GM19455 (cell line): ENCODE data around the gene UPF3B.
"Not testable (repeated sequence)": the region's sequence is repeated elsewhere in the genome, so short reads cannot be mapped to it uniquely, and the experiment has no call there.

Experiments
- ATAC-seq: cut with Tn5 transposase; IDR thresholded peaks from one replicate; pipeline ENCODE4 v1.9.1; 2021; ENCODE audit not compliant: unreplicated experiment

Gene UPF3B

DNA sequence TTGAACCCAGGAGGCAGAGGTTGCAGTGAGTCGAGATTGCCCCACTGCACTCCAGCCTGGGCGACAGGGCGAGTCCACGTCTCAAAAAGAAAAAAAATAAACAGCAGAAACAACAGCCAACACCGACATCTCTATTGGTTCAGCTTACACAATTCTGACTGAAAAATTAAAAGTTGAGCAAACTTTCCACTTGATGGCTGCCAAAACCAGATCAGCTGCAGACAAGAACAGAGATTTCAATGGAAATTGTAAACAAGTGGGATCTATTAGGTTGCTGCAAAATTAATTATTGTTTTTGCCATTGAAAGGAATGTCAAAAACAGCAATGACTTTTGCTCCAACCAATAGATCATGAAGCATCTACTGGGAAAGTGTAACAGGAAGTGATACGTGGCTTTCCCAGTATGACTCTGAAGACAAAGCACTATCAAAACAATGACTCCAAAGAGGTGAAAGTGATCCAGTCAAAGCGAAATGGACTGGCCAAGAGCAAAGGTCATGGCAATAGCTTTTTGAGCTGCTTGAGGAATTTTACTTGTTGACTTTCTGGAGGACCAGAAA lies 26.3 kb downstream of the UPF3B start:
- no peak for ATAC-seq

DNA sequence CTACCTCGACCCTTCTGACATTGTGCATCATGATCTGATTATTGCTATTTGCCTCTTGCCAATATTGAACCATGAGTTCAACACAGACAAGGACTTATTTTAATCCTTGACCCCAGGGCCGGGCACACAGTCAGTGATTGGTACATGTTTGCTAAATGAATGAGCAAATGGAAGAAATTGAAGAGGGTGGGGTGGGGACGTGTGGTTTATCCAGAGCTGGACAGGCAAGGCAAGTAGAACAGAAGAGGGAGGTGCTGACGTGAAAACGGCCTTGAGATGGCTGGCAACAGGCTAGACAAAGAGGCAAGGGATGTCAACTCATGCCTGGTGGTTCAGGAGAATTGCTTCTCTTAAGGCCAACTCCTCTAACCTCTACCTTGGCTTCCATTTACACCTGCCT lies 28.5 kb downstream of the UPF3B start:
- ATAC-seq = not testable (repeated sequence)

DNA sequence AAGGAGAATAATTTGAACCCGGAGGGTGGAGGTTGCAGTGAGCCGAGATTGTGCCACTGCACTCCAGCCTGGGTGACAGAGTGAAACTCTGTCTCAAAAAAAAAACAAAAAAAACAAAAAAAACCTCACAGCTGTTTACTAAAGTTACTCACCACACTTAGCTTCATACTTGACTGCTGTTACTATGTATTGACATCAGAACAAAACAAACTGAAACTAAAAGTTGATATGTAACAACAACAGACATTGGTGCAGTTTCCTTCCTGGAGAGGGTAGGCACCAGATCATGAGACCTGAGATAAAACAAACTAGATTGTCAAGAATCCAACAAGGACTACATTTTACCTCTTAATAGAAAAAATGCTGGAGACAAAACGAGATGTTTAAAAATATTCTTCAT lies 31.1 kb downstream of the UPF3B start:
- ATAC-seq = peak; percentile 94

DNA sequence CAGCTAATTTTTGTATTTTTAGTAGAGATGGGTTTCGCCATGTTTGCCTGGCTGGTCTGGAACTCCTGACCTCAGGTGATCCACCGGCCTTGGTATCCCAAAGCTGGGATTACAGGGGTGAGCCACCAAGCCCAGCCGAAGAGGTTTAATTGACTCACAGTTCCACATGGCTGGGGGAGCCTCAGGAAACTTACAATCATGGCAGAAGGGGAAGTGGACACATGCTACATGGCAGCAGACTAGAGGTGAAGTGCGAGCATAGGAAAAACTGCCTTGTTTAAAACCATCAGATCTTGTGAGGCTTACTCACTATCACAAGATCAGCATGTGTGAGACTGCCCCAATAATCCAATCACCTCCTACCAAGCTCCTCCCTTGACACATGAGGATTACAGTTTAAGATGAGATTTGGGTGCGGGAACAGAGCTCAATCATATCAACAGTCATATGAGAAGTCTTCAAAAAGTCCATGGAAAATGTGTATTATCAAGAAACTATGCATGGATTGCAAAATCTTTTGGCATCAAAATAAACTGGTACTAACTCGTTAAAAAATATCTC lies 35.6 kb downstream of the UPF3B start:
- ATAC-seq = no peak

DNA sequence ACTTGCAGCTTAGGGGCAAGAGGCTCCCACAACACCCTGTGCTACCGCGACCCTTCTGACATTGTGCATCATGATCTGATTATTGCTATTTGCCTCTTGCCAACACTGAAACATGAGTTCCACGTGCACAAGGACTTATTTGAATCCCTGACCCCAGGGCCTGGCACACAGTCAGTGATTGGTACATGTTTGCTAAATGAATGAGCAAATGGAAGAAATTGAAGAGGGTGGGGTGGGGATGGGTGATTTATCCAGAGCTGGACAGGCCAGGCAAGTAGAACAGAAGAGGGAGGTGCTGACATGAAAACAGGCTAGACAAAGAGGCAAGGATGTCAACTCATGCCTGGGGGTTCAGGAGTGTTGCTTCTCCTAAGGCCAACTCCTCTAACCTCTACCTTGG lies 36.5 kb downstream of the UPF3B start:
- no peak for ATAC-seq

DNA sequence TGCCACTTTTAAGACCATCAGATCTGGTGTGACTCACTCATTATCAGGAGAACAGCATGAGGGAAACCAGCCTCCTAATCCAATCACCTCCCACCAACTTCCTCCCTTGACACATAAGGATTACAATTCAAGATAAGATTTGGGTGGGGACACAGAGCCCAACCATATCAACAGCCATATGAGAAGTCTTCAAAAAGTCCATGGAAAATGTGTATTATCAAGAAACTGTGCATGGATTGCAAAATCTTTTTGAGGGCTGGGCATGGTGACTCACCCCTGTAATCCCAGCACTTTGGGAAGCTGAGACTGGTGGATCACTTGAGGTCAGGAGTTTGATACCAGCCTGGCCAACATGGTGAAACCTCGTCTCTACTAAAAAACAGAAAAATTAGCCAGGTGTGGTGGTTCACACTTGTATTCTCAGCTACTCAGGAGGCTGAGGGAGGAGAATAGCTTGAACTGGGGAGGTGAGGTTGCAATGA lies 43.5 kb downstream of the UPF3B start:
- ATAC-seq = no peak

DNA sequence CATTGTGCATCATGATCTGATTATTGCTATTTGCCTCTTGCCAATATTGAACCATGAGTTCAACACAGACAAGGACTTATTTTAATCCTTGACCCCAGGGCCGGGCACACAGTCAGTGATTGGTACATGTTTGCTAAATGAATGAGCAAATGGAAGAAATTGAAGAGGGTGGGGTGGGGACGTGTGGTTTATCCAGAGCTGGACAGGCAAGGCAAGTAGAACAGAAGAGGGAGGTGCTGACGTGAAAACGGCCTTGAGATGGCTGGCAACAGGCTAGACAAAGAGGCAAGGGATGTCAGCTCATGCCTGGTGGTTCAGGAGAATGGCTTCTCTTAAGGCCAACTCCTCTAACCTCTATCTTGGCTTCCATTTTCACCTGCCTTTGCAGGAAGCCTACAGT lies 44.3 kb downstream of the UPF3B start:
- ATAC-seq = not testable (repeated sequence)

DNA sequence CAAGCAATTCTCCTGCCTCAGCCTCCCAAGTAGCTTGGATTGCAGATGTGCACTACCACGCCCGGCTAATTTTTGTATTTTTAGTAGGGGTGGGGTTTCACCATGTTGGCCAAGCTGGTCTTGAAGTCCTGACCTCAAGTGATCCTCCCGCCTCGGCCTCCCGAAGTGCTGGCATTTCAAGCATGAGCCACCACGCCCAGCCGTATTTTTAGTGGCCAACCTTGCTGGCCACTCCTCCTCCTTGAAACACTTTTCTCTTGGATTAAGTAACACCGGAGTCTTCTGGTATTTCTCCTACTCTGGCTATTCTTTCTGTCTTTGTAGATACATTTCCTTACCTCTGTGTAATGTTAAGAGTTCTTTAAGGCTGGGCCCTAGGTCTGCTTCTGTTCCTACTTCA lies 50.2 kb downstream of the UPF3B start:
- ATAC-seq = no peak

DNA sequence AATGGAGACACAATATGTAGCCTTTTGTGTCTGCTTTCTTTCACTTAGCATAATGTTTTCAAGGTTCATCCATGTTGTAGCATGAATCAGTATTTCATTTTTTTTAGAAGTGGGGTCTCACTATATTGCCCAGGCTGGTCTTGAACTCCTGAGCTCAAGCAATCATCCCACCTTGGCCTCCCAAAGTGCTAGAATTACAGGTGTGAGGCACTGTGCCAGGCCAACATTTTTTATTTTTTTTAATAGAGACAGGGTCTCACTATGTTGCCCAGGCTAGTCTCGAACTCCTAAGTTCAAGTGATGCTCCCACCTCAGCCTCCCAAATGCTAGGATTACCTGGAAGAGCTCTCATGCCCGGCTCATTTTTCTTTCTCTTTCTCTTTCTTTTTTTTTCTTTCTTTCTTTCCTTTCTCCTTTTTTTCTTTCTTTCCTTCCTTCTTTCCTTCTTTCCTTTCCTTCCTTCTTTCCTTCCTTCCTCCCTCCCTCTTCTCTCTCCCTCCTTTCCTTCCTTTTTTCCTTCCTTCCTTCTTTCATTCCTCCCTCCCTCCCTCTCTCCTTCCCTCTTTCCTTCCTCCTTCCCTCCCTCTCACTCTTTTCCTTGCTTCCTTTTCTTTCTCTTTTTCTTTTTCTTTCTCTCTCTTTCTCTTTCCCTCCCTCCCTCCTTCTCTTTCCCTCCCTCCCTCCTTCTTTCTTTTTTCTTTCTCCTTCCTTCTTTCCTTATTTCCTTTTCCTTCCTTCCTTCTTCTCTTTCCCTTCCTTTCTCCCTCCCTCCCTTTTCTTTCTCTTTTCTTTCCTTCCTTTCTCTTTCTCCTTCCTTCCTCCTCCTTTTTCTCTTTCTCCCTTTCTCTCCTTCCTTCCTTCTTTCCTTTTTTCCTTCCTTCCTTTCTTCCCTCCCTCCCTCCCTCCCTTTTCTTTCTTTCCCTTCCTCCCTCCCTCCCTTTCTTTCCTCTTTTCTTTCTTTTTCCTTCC lies 51.2 kb downstream of the UPF3B start:
- no peak for ATAC-seq

DNA sequence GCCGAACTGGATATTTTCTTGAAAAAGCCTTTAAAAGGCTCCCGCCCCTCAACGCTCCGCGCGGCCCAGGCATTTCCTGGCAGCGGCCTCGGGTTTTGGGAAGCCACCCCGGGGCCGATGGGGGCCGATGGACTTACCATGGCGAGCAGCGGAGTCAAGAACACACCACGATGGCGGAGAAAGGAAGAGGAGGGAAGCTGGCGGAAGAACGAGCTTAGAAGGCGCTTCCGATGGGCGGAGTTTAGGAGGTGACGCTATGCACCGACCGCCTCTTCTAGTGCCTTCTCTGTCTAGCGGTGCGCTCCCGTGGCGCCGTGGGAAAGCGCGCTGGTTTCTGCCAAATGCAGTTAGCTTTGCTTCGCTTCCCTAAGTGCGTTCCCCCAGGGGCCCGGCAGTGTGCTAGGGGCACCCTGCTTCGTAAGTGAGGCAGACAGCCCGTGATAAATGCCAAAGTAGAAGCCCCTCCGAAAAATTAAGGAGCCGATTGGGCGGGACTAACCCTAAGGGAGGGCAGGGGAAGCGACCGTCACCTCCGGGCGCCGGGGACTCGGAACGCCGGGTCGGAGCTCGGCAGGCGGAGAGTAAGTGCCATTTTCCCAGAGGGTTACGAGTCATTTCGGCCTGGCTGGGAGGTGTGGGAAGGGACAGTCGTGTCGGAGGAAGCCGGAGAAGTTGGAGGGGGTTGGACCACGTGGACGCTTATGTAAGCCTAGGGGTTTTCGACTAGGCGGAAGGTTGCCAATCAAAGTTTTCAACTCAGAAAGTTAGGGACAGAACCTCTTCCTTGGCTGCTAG lies 61.1 kb downstream of the UPF3B start, which contains the start of gene RPL39:
Gene RPL39 (minus strand): TSS at position 194 of the 795 bp plus-strand sequence. CDS start 54 bp downstream, at position 140.
- peak; percentile 97 for ATAC-seq

DNA sequence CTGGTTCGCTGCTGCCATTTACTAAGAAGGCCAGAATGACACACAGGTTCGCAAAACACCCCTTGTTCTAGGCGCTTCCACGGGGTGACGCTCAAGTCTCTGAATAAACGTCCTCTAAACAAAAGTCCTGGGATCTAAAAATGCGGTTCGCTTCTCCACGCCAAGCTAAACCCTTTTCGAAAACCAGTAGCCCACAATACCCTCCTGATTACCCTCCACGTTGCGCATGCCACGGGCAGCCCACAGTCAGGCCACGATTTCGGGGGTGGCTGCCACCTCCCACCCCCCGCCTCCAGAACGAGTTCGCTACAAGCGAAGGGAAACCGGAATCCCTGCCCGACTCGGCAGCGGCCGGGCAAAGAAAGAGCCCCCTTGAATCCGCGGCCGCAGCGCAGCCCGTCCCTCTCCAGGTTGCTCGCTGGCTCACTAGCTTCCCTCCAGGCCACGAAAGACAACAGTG lies 61.8 kb downstream of the UPF3B start:
- ATAC-seq = peak; percentile 5

DNA sequence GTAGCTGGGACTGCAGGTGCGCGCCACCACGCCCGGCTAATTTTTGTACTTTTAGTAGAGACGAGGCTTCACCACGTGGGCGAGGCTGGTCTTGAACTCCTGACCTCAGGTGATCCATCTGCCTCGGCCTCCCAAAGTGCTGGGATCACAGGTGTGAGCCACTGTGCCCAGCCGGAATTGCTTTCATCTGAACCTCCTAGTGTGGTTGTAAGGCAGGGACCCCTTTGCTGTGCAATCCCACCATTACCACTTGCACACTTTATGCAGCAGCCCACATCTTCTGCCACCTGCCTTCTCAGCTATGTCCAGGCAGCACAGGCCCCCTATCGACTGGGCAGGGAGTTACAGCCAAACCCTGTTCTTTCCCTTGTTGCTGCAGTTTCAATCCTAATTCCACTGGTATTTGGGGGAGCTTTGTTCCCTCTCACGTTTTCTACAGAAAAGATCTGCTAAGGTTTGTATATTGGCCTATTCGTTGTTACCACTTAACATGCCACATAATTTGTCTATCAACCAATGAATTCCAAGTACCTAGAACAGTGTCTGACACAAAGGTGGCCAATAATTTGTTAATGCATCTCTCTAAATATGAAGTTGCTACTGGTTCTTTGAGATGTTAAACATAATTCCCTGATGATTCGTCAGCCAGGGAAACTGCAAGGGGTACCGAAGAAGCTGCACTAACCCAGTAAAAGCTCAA lies 67.9 kb downstream of the UPF3B start:
- ATAC-seq = no peak
